GM21825 (cell line): ENCODE data around the gene SLC24A3.

Experiments
- ATAC-seq: cut with Tn5 transposase; IDR thresholded peaks from one replicate; pipeline ENCODE4 v1.9.1; 2021; ENCODE audit warnings: mild to moderate bottlenecking, moderate library complexity; ENCODE audit not compliant: unreplicated experiment

The SLC24A3 gene

GRCh38 chr20:19336631-19337030, 124.2 kb downstream of the SLC24A3 start:
- ATAC-seq, result no peak

- ATAC-seq, result no peak
Measured at GRCh38 chr20:19338380-19338779, 125.9 kb downstream of the SLC24A3 start.

DNA sequence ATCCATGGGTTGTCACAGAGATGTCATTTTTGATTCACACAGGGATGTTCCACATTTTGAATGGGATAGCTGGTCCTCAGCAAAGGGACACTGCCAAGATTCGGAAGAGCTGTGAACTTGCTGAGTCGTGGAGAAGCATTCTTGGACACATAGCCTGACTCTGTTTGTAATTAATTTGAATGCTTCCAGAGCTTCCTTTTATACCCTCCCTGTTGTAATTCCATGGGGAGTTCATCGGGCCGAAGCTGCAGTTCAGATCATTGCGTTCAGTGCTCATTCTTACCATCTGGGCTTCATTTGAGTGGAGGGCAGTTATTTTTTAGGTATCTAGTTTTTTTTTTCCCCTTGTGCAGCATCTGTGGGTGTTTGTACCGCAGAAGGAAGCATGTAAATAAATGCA, 126.5 kb downstream of the SLC24A3 start:
- no peak for ATAC-seq

- no peak for ATAC-seq
Measured at GRCh38 chr20:19341348-19342053, 129.1 kb downstream of the SLC24A3 start.

DNA sequence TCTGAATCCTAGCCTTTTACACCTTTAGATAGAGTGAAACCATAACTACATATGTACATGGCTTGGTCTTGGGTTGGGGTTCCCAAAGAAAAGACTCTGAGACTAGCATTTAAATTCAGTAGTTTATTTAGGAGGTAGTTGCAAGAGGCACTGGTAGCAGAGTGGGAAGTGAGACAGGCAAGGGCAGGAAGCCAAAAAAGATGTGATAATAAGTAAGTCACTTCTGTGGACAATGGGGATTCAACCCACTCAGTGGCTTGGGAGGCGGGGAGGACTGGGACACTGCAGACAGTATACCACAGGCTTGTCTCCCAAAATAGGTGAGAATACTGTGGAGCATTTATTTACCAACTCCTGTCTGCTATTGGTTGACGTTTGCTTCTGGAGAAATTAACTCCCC, 131.9 kb downstream of the SLC24A3 start:
- no peak for ATAC-seq

- peak; percentile 62 for ATAC-seq
Measured at GRCh38 chr20:19347943-19348456, 135.6 kb downstream of the SLC24A3 start.

DNA sequence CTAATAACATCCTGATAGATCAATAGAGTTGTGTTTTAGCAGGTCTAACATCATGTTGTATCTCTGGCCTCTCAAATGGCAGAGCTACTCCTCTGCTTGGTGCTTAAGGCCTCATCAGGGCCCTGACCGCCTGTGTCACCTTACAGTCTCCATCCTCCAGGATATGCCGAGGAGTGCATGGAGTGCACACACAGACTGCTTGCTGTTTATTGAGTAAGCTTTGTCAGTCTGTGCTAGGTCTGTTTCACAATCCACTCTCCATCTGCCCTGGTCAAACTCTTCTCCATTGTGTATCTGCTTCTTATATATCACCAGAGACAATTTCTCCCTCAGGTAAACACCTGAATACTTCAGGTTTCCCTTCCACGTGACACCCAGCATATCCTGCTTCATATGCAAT, 136.1 kb downstream of the SLC24A3 start:
- ATAC-seq, result no peak

- ATAC-seq, result no peak
Measured at GRCh38 chr20:19349879-19350278, 137.4 kb downstream of the SLC24A3 start.

DNA sequence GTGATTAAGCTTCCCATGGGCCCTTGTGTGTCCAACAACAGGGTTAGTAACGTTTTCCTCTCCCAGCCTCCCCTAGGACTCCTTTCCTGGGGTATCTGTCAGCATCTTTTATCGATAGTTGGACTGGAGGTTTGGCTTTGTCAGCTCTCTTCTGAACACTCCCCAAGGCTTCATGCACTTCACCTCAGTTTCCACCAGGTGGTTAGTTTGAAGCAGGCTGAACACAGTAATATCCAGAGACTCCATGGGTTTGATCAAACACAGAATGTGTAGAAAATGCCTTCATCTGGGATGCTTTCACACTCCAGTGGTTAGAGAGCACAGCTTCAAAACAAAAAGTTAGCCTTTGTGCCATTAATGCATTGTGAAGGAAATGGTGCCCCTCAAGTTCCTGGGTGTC, 139.1 kb downstream of the SLC24A3 start:
- ATAC-seq, result no peak

DNA sequence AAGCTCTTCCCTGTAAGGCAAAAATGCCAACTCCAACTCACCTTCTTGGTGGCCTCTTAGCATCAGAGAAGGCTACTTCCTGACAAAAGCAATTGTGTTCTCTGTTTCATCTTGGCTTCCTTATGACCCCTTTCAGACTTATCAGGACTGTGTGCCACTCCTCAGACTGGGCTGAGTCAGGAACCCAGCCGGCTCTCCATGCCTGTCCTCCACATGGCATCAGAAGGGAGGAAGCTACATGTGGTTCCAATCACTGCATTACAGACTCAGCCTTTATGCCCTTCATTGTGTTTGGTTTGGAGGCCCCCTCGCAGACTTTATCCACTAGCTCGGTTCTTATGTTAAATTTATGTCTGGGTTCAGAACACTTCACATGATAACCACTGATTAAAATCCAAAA, 142.5 kb downstream of the SLC24A3 start:
- no peak for ATAC-seq

- ATAC-seq, result no peak
Measured at GRCh38 chr20:19361790-19362189, 149.3 kb downstream of the SLC24A3 start.

DNA sequence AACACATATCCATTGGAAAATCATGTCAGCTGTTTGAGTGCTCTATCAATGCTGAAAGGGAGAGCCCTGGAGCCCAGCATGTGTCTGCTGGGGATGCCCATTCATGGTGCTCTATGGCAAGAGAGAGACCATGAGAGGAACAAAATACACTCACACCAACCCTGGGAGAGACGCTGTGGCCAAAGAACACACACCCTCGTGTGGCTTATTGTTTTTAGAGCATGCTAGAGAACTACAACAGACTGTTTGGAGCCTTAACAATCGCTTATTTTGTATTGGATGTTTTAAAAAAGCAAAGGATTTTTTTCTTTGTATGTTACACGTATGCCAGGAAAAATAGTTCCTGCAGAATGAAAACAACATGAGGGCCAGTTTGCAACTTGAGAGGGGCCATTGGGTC, 151.0 kb downstream of the SLC24A3 start:
- no peak for ATAC-seq

DNA sequence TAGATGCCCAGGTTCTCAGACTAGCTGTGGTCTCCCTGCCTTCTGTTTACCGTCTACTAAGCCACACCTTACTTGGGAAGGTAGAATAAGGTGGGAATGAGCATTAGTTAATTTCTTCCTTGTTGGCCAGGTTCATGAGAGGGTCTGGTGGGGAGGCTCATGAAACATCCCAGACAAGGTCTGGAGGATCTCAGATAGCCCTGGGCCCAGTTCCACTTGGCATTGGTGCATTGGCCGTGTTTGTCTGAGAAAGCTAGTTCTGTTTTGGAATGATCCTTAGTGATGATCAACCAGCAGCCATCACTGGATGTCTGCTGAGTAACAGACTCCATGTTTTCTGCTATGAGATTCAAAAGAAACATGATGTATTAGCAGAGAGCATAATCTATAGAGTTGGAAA, 155.1 kb downstream of the SLC24A3 start:
- no peak for ATAC-seq

GRCh38 chr20:19368351-19368750, 155.9 kb downstream of the SLC24A3 start:
- no peak for ATAC-seq

- ATAC-seq, result no peak
Measured at GRCh38 chr20:19370076-19371075, 157.9 kb downstream of the SLC24A3 start.

DNA sequence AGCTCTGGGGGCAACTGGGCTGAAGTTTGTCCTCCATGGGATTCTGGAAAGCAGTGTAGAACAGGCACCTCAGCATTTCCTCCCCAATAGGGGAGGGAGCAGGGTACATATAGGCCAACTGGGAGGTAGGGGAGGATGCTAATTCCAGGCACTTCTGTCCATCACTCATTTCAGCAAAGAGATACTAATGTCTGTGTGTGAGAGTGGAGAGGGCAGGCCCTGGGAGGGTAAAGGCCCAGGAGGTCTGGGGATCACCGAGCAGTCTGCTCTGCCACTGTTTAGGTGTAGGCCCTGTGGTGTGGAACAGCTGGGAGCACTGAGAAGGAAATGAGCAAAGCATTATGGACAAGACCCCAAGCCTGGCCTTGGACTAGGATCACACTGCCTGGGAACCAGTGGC, 158.7 kb downstream of the SLC24A3 start:
- ATAC-seq, result no peak

- ATAC-seq, result no peak
Measured at GRCh38 chr20:19374216-19374615, 161.8 kb downstream of the SLC24A3 start.

DNA sequence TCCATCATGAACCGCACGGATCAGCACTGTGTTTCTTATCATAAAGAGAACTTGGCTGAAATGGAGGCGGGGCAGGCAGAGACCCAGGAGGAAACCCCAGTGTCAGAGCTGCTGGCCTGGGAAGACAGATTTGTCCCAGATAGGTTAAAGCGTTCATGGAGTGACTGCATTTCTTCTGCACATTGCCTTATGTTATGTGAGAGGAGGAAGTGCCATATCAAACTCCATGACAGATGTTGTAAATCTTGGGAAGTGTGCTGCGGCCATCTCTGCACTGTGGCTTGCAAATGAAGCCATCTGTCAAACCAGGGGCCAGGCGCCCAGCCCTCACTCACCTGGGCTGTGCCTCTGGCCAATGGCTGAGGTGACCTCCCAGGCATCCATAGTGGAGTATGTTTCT, 163.0 kb downstream of the SLC24A3 start:
- ATAC-seq, result no peak

- no peak for ATAC-seq
Measured at GRCh38 chr20:19375801-19376200, 163.4 kb downstream of the SLC24A3 start.

GRCh38 chr20:19376451-19377229, 164.2 kb downstream of the SLC24A3 start:
- no peak for ATAC-seq

DNA sequence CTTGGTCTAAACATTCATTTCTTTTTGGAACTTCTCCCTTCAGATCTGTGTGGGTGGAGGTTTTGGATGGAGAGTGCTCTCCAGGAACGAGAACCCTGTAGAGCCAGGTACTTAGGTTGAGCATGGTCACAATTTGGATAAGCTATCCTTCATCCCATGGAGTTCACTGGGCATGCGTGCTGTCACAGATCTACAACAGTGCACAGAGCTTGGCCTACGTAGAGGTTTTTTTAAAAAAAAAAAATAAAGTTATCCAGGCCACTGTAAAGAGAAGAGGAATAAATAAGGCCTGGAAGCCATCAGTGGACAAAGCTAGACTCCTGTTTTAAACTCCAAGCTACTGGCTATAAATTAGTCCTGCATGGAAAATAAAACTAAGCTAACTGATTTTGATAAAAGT, 165.6 kb downstream of the SLC24A3 start:
- ATAC-seq, result no peak
